GM23338 (cell line): ENCODE measurements around the gene CACNB3. TPM values are rescaled to one million over a fixed set of nuclear protein-coding genes. Genes with fewer than 3 reads are reported as not detected.

Experiments
- ATAC-seq: fragments of 200-7000 bp; cut with Tn5 transposase; 3 replicates; pipeline ENCODE4 v1.9.1; 2020
- DNase-seq: peaks from one replicate; pipeline ENCODE4 v3.0.0-alpha.2; 2015; ENCODE audit warnings: low spot score
- H2AFZ ChIP-seq: fragments of 200-600 bp; sonication (generic); 2 replicates; pipeline ENCODE4 v1.8.0; 2016; ENCODE audit warnings: antibody characterized with exemption, mild to moderate bottlenecking, moderate library complexity
- H3F3A ChIP-seq: fragments of 200-600 bp; sonication (generic); replicated peaks from 2 replicates; pipeline ENCODE4 v1.8.0; 2017; ENCODE audit warnings: antibody characterized with exemption, mixed run types, low read depth
- H3K27ac ChIP-seq: fragments of 200-600 bp; sonication (generic); 2 replicates; pipeline ENCODE4 v1.6.1; 2016; ENCODE audit warnings: low read depth
- H3K27me3 ChIP-seq: fragments of 200-600 bp; sonication (generic); 2 replicates; pipeline ENCODE4 v1.8.0; 2016; ENCODE audit warnings: mild to moderate bottlenecking, mixed run types, moderate library complexity; ENCODE audit not compliant: insufficient read depth
- H3K36me3 ChIP-seq: fragments of 200-600 bp; sonication (generic); 2 replicates; pipeline ENCODE4 v1.8.0; 2016; ENCODE audit warnings: mild to moderate bottlenecking; ENCODE audit not compliant: insufficient read depth
- H3K4me1 ChIP-seq: fragments of 200-600 bp; sonication (generic); 2 replicates; pipeline ENCODE4 v1.8.0; 2016; ENCODE audit warnings: mild to moderate bottlenecking, moderate library complexity; ENCODE audit not compliant: insufficient read depth
- H3K4me2 ChIP-seq: fragments of 200-600 bp; sonication (generic); 2 replicates; pipeline ENCODE4 v1.7.1; 2017; ENCODE audit warnings: mixed run types
- H3K4me3 ChIP-seq: fragments of 200-600 bp; sonication (generic); 2 replicates; pipeline ENCODE4 v1.6.1; 2016; ENCODE audit warnings: mixed run types
- H3K79me2 ChIP-seq: fragments of 200-600 bp; sonication (generic); replicated peaks from 2 replicates; pipeline ENCODE4 v1.8.0; 2017; ENCODE audit warnings: mild to moderate bottlenecking; ENCODE audit not compliant: insufficient read depth
- H3K9me2 ChIP-seq: fragments of 200-600 bp; sonication (generic); 2 replicates; pipeline ENCODE4 v1.8.0; 2017; ENCODE audit not compliant: insufficient read depth
- H4K20me1 ChIP-seq: fragments of 200-600 bp; sonication (generic); replicated peaks from 2 replicates; pipeline ENCODE4 v1.8.0; 2017; ENCODE audit warnings: mild to moderate bottlenecking; ENCODE audit not compliant: insufficient read depth
- H3K27ac Mint-ChIP-seq: 2 replicates; pipeline ENCODE4 v1.8.0; 2020; ENCODE audit warnings: inconsistent platforms, mild to moderate bottlenecking, moderate library complexity, mixed read lengths
- H3K27me3 Mint-ChIP-seq: 3 replicates; pipeline ENCODE4 v1.8.0; 2022; ENCODE audit warnings: low read depth, mild to moderate bottlenecking, moderate library complexity, mixed read lengths, inconsistent platforms; ENCODE audit not compliant: insufficient read depth, poor library complexity
- H3K36me3 Mint-ChIP-seq: 3 replicates; pipeline ENCODE4 v1.8.0; 2021; ENCODE audit warnings: low read depth, mild to moderate bottlenecking, inconsistent platforms, moderate library complexity, mixed read lengths
- H3K4me1 Mint-ChIP-seq: 3 replicates; pipeline ENCODE4 v1.8.0; 2020; ENCODE audit warnings: mild to moderate bottlenecking, inconsistent platforms, mixed read lengths
- H3K4me3 Mint-ChIP-seq: 3 replicates; pipeline ENCODE4 v1.8.0; 2021; ENCODE audit warnings: moderate library complexity, mild to moderate bottlenecking, inconsistent platforms, mixed read lengths
- H3K9me3 Mint-ChIP-seq: 3 replicates; pipeline ENCODE4 v1.8.0; 2020; ENCODE audit warnings: moderate library complexity, mild to moderate bottlenecking, inconsistent platforms, mixed read lengths
- CREB1 ChIP-seq: fragments of 250-450 bp; sonication (Bioruptor Pico); IDR thresholded peaks from 2 replicates; pipeline ENCODE4 v1.5.0; 2020; ENCODE audit warnings: low read depth, mild to moderate bottlenecking, moderate library complexity
- CTCF ChIP-seq, 2 experiments: fragments of 200-600 bp in 1 of 2; sonication (generic) in 1 of 2; conservative IDR thresholded peaks; 2 replicates each; pipeline versions ENCODE4 v1.5.1 to v1.6.1; 2016 to 2017; ENCODE audit warnings: antibody characterized with exemption in 2 of 2, low read depth in 2 of 2, mild to moderate bottlenecking in 2 of 2, moderate library complexity in 1 of 2
- JUNB ChIP-seq: IDR thresholded peaks from one replicate; pipeline ENCODE4 v1.6.1; 2016; ENCODE audit warnings: antibody characterized with exemption; ENCODE audit not compliant: unreplicated experiment
- NANOG ChIP-seq: IDR thresholded peaks from 2 replicates; pipeline ENCODE4 v1.6.1; 2016; ENCODE audit warnings: antibody characterized with exemption, borderline replicate concordance
- POLR2AphosphoS5 ChIP-seq: IDR thresholded peaks from 2 replicates; pipeline ENCODE4 v1.6.1; 2016; ENCODE audit warnings: antibody characterized with exemption, low read depth
- STAT1 ChIP-seq: IDR thresholded peaks from one replicate; pipeline ENCODE4 v1.6.1; 2016; ENCODE audit warnings: antibody characterized with exemption; ENCODE audit not compliant: unreplicated experiment
- ZNF114 ChIP-seq: fragments of 250-450 bp; sonication (Bioruptor Pico); IDR thresholded peaks from 2 replicates; pipeline ENCODE4 v1.5.0; 2020; ENCODE audit warnings: mild to moderate bottlenecking, moderate library complexity
- ZNF331 ChIP-seq: fragments of 250-450 bp; sonication (Bioruptor Pico); IDR thresholded peaks from 2 replicates; pipeline ENCODE4 v1.5.0; 2020; ENCODE audit warnings: low read depth, mild to moderate bottlenecking, moderate library complexity
- ZNF462 ChIP-seq: fragments of 250-450 bp; sonication (Bioruptor Pico); IDR thresholded peaks from 2 replicates; pipeline ENCODE4 v1.5.0; 2020; ENCODE audit warnings: mild to moderate bottlenecking, moderate library complexity
- polyA plus RNA-seq: library from polyadenylated mRNA; unstranded; fragments of >200 nt; fragmentation: Nextera tagmentation; extraction: Ambion mirVana; gene quantifications from 2 replicates; pipeline ENCODE4 v1.2.1, GENCODE V29; 2016
- total RNA-seq: library from RNA; depleted of rRNA; stranded (reverse); fragments of >200 nt; shearing (Covaris generic); gene quantifications from 2 replicates; pipeline ENCODE4 v1.2.3, GENCODE V29; 2014
- TF ChIP-seq, protein P1 (sequence below): IDR thresholded peaks from 2 replicates; pipeline ENCODE4 v1.6.1; 2016; ENCODE audit warnings: antibody characterized with exemption

CACNB3 gene
- total and polyA plus RNA-seq, 2 experiments from 2014 or later, result 4.1 to 6.2 TPM

GRCh38 chr12:48826209-48826855 is 8.0 kb downstream of the CACNB3 start:
- peaks cover 9% of the 10 kb centered on the region for H3K27me3 Mint-ChIP-seq
- Histone ChIP-seq H3K27ac (no peak overlapping the region), H3K4me1 (peaks cover 5% of the 10 kb centered on the region; the same call in 1 of the 2 replicates), H2AFZ (no peak overlapping the region), H3K4me3 (no peak overlapping the region), H3F3A (no peaks in the 10 kb centered on the region), H4K20me1 (peaks cover 5% of the 10 kb centered on the region; the same call in 1 of the 2 replicates), H3K4me2 (no peak overlapping the region), H3K36me3 (peaks cover 10% of the 10 kb centered on the region), H3K79me2 (no peaks in the 10 kb centered on the region), H3K27me3 (peaks cover 4% of the 10 kb centered on the region; the same call in 1 of the 2 replicates), H3K9me2 (no peaks in the 10 kb centered on the region)
- no peak overlapping the region for H3K27ac Mint-ChIP-seq
- TF ChIP-seq ZNF114 (CRISPR knock-in tag) (no peak), NANOG (no peak), CREB1 (CRISPR knock-in tag) (no peak), ZNF331 (CRISPR knock-in tag) (no peak), STAT1 (no peak), JUNB (no peak), ZNF462 (CRISPR knock-in tag) (no peak), POLR2AphosphoS5 (no peak), CTCF (conservative IDR thresholded peaks at IDR 0.05; ENCODE audit: low read depth in 2 of 2) (no peak)
- TF ChIP-seq, protein P1, sequence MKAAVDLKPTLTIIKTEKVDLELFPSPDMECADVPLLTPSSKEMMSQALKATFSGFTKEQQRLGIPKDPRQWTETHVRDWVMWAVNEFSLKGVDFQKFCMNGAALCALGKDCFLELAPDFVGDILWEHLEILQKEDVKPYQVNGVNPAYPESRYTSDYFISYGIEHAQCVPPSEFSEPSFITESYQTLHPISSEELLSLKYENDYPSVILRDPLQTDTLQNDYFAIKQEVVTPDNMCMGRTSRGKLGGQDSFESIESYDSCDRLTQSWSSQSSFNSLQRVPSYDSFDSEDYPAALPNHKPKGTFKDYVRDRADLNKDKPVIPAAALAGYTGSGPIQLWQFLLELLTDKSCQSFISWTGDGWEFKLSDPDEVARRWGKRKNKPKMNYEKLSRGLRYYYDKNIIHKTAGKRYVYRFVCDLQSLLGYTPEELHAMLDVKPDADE, result no peak
- H3K4me3 Mint-ChIP-seq, result no peak overlapping the region; the same call in 2 of the 3 replicates
- H3K36me3 Mint-ChIP-seq, result peaks cover 37% of the 10 kb centered on the region
- ATAC-seq (no peak), DNase-seq (no peak)
- H3K4me1 Mint-ChIP-seq, result peaks cover 16% of the 10 kb centered on the region
- H3K9me3 Mint-ChIP-seq, result no peaks in the 10 kb centered on the region; the same call in 1 of the 3 replicates
